WTC11 (cell line): ENCODE results near the gene CASQ2. TPM values are rescaled to one million over a fixed set of nuclear protein-coding genes. Genes with fewer than 3 reads are reported as not detected.

Source experiments
- ATAC-seq: fragments of 200-7000 bp; cut with Tn5 transposase; 2 replicates; pipeline ENCODE4 v1.10.0; 2021; ENCODE audit warnings: mild to moderate bottlenecking, moderate library complexity
- CTCF ChIA-PET: fragments of 300-600 bp; sonication (Branson Sonifier 250); formaldehyde crosslinking; loops from one replicate; lab custom pipeline; 2021; ENCODE audit warnings: antibody characterized with exemption; lab: Charles Lee
- POLR2A ChIA-PET: fragments of 350-600 bp; sonication (Branson Sonifier 250); formaldehyde crosslinking; loops from one replicate; lab custom pipeline; 2021; ENCODE audit warnings: antibody characterized with exemption; lab: Charles Lee
- DNase-seq: peaks from one replicate; pipeline ENCODE4 v3.0.0; 2021; ENCODE audit warnings: low spot score
- H3K27ac Mint-ChIP-seq: 2 replicates; pipeline ENCODE4 v1.8.0; 2021; ENCODE audit warnings: mixed read lengths
- H3K27me3 Mint-ChIP-seq: 2 replicates; pipeline ENCODE4 v1.8.0; 2021; ENCODE audit warnings: low read depth, mild to moderate bottlenecking, moderate library complexity, mixed read lengths
- H3K36me3 Mint-ChIP-seq: 2 replicates; pipeline ENCODE4 v1.8.0; 2021; ENCODE audit warnings: mixed read lengths
- H3K4me1 Mint-ChIP-seq: 2 replicates; pipeline ENCODE4 v1.8.0; 2022; ENCODE audit warnings: mixed read lengths
- H3K4me3 Mint-ChIP-seq: 2 replicates; pipeline ENCODE4 v1.8.0; 2021; ENCODE audit warnings: mild to moderate bottlenecking, moderate library complexity, mixed read lengths
- H3K9me3 Mint-ChIP-seq: 2 replicates; pipeline ENCODE4 v1.8.0; 2021; ENCODE audit warnings: mixed read lengths
- ATF2 ChIP-seq: sonication (generic); formaldehyde crosslinking; IDR thresholded peaks from 2 replicates; pipeline ENCODE4 v1.8.1; 2022; ENCODE audit warnings: low read depth, missing genetic modification reagents, borderline replicate concordance
- CBFB ChIP-seq: sonication (generic); formaldehyde crosslinking; IDR thresholded peaks from 2 replicates; pipeline ENCODE4 v1.8.1; 2022; ENCODE audit warnings: mild to moderate bottlenecking, low read depth, missing genetic modification reagents
- EMX1 ChIP-seq: fragments of 250-450 bp; sonication (Bioruptor Pico); IDR thresholded peaks from 2 replicates; pipeline ENCODE4 v1.8.0; 2021; ENCODE audit warnings: mild to moderate bottlenecking
- FOXP4 ChIP-seq: sonication (generic); formaldehyde crosslinking; IDR thresholded peaks from 2 replicates; pipeline ENCODE4 v1.8.0; 2022; ENCODE audit warnings: mild to moderate bottlenecking, missing genetic modification reagents
- MXD4 ChIP-seq: fragments of 250-450 bp; sonication (Bioruptor Pico); IDR thresholded peaks from 2 replicates; pipeline ENCODE4 v1.8.0; 2021; ENCODE audit warnings: mild to moderate bottlenecking, moderate library complexity, borderline replicate concordance
- RORB ChIP-seq: fragments of 250-450 bp; sonication (Bioruptor Pico); IDR thresholded peaks from 2 replicates; pipeline ENCODE4 v1.9.0; 2021; ENCODE audit warnings: mild to moderate bottlenecking
- TEAD1 ChIP-seq: sonication (generic); formaldehyde crosslinking; IDR thresholded peaks from 2 replicates; pipeline ENCODE4 v1.8.0; 2022; ENCODE audit warnings: mild to moderate bottlenecking, missing genetic modification reagents
- ZBTB21 ChIP-seq: sonication (generic); formaldehyde crosslinking; IDR thresholded peaks from 2 replicates; pipeline ENCODE4 v1.8.1; 2023; ENCODE audit warnings: mild to moderate bottlenecking, missing genetic modification reagents, borderline replicate concordance
- ZMAT4 ChIP-seq: fragments of 250-450 bp; sonication (Bioruptor Pico); IDR thresholded peaks from 2 replicates; pipeline ENCODE4 v1.9.0; 2021; ENCODE audit warnings: mild to moderate bottlenecking
- ZNF138 ChIP-seq: sonication (generic); formaldehyde crosslinking; conservative IDR thresholded peaks from 2 replicates; pipeline ENCODE4 v1.8.1; 2022; ENCODE audit warnings: mild to moderate bottlenecking, moderate library complexity, missing genetic modification reagents
- ZNF396 ChIP-seq: fragments of 250-450 bp; sonication (Bioruptor Pico); IDR thresholded peaks from 2 replicates; pipeline ENCODE4 v1.8.0; 2021; ENCODE audit warnings: mild to moderate bottlenecking, moderate library complexity, borderline replicate concordance
- total RNA-seq: library from RNA; stranded (reverse); gene quantifications from 3 replicates; pipeline ENCODE4 v1.2.3, GENCODE V29; 2021
- TF ChIP-seq, protein P1 (sequence below): sonication (generic); formaldehyde crosslinking; IDR thresholded peaks from 2 replicates; pipeline ENCODE4 v1.8.0; 2023; ENCODE audit warnings: missing genetic modification reagents, mild to moderate bottlenecking, borderline replicate concordance
- TF ChIP-seq, protein P2 (sequence below): fragments of 250-450 bp; sonication (Bioruptor Pico); IDR thresholded peaks from 2 replicates; pipeline ENCODE4 v1.8.0; 2021; ENCODE audit warnings: mild to moderate bottlenecking

The CASQ2 gene
- total RNA-seq, 1 experiment from 2014 or later: not detected

DNA sequence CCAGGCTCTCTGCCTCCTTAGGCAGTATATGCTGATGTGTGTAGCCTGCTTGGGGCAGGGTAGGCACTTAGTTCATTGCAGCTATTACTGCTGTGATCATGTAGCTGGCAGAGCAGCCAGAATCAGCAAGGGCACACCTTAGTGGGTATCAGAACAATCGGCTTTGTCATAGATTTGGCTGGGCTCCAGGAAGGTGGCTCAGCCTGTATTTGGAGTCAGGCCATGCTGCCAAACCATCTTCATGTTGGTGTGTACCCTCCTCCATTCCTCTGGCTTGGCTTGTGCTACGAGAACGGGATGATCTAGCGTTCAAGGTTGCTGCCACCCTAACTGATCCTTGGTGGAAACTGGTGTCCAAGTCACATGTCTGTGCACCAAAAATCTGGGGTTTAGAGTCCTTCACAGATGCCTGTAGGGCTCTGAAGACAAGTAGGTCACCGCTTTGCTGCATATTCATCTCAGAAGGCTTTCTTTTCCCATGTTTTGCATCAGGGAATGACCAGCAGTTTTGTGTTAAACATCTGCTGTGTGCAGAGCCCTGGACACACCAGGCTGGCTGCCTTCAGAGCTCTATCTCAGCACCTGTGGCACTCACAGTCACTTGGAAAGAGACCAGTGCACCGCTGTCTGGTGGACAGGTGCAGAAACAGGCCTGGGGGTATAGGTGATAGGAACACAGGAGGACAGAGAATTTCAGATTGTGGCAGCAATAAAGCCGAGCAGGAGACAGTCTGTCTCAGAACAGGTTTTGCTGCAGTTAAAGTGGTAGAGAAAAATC lies 103.0 kb downstream of the CASQ2 start (continued):
- TF ChIP-seq, protein P1, sequence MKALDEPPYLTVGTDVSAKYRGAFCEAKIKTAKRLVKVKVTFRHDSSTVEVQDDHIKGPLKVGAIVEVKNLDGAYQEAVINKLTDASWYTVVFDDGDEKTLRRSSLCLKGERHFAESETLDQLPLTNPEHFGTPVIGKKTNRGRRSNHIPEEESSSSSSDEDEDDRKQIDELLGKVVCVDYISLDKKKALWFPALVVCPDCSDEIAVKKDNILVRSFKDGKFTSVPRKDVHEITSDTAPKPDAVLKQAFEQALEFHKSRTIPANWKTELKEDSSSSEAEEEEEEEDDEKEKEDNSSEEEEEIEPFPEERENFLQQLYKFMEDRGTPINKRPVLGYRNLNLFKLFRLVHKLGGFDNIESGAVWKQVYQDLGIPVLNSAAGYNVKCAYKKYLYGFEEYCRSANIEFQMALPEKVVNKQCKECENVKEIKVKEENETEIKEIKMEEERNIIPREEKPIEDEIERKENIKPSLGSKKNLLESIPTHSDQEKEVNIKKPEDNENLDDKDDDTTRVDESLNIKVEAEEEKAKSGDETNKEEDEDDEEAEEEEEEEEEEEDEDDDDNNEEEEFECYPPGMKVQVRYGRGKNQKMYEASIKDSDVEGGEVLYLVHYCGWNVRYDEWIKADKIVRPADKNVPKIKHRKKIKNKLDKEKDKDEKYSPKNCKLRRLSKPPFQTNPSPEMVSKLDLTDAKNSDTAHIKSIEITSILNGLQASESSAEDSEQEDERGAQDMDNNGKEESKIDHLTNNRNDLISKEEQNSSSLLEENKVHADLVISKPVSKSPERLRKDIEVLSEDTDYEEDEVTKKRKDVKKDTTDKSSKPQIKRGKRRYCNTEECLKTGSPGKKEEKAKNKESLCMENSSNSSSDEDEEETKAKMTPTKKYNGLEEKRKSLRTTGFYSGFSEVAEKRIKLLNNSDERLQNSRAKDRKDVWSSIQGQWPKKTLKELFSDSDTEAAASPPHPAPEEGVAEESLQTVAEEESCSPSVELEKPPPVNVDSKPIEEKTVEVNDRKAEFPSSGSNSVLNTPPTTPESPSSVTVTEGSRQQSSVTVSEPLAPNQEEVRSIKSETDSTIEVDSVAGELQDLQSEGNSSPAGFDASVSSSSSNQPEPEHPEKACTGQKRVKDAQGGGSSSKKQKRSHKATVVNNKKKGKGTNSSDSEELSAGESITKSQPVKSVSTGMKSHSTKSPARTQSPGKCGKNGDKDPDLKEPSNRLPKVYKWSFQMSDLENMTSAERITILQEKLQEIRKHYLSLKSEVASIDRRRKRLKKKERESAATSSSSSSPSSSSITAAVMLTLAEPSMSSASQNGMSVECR (CRISPR knock-in tag): no peak
- no peak for TF ChIP-seq ATF2 (CRISPR knock-in tag)

DNA sequence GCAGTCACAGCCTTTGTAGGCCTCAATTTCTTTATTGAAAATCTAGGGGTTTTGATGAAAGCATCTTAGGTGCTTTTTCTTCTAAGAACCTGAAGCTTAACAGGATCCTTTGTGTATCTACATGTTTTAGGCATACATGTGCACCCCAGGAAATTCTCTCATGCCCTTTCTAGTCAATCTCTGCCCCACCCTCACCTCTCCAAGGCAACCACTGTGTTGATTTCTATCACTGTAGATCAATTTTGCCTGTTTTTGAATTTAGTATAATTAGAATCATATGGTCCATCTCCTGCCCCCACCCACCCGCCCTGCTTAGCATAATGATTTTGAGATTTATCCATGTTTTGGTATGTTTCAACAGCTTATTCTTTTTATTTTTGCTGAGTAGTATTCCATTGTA lies 107.4 kb downstream of the CASQ2 start:
- POLR2A ChIA-PET: no interaction called here
- Mint-ChIP-seq H3K4me1 (peaks cover 27% of the 10 kb centered on the region), H3K27ac (no peak overlapping the region), H3K4me3 (no peak overlapping the region)
- CTCF ChIA-PET: interaction anchor here (0.7 to 2.4 kb wide), 3 partner anchors 45 to 57 kb away, joined by 3 to 15 read pairs (median 8); no protein-coding TSS in a partner anchor
- no peak for DNase-seq
- TF ChIP-seq RORB (CRISPR knock-in tag) (no peak), ZMAT4 (CRISPR knock-in tag) (no peak), MXD4 (no peak), ZNF138 (CRISPR knock-in tag) (no peak), CBFB (CRISPR knock-in tag) (no peak), ATF2 (CRISPR knock-in tag) (no peak), FOXP4 (CRISPR knock-in tag) (no peak), ZNF396 (CRISPR knock-in tag) (no peak), ZBTB21 (CRISPR knock-in tag) (no peak), EMX1 (CRISPR knock-in tag) (no peak), TEAD1 (CRISPR knock-in tag) (no peak)
- TF ChIP-seq, protein P2, sequence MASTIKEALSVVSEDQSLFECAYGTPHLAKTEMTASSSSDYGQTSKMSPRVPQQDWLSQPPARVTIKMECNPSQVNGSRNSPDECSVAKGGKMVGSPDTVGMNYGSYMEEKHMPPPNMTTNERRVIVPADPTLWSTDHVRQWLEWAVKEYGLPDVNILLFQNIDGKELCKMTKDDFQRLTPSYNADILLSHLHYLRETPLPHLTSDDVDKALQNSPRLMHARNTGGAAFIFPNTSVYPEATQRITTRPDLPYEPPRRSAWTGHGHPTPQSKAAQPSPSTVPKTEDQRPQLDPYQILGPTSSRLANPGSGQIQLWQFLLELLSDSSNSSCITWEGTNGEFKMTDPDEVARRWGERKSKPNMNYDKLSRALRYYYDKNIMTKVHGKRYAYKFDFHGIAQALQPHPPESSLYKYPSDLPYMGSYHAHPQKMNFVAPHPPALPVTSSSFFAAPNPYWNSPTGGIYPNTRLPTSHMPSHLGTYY (CRISPR knock-in tag): no peak
- TF ChIP-seq, all 79 proteins: peak for 0
- H3K27me3 Mint-ChIP-seq: no peaks in the 10 kb centered on the region; the same call in 1 of the 2 replicates
- no peaks in the 10 kb centered on the region for H3K9me3 Mint-ChIP-seq
- ATAC-seq: no peak
- H3K36me3 Mint-ChIP-seq: peaks cover 43% of the 10 kb centered on the region
